NOMO-1 treated with DMSO at 0.1 percent for 48 hours (cell line): Measurements from ENCODE around the gene TPCN1.

Experiments used
- DNase-seq: peaks from one replicate; lab custom pipeline; 2025; ENCODE audit not compliant: unreplicated experiment; lab: John Stamatoyannopoulos, UW

Gene TPCN1

GRCh38 chr12:113222730-113223531 is 1.7 kb downstream of the TPCN1 start:
- peak; percentile 41 for DNase-seq

- no peak for DNase-seq
These were observed 3.7 kb downstream of the TPCN1 start for GRCh38 chr12:113224955-113225354.

- peak; percentile 12 for DNase-seq
These were observed 5.7 kb downstream of the TPCN1 start for GRCh38 chr12:113226696-113227568.

DNA sequence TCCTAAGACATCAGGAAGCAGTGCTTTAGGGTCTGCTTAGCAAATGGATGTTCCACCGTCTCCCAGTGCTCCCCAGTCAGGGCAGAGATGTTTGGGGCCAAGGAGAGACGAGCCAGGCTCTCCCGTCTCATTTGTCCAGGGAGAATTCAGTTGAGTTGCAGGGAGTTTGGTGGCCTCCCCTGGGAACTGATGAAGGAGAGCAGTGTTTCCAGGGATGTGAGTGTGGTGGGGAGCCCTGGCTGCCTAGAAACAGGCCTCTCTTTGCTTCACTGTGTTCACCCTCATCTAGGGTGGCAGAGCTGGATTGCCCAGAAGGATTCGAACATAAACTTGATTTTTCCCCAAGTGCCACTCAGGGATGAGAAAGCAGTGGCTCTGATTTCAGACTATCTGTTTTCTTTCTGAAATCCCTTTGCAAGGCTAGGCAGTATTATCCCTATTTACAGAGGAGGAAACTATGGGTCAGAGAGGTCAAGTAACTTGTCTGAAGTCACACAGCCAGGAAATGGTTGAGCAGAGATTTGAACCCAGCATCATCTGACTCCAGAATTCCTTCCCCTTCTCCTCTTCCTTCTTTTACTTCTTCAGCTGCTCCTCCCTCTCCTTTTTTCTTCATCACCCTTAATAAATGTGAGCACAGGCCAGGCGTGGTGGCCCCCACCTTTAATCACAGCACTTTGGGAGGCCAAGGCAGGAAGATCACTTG is 6.6 kb downstream of the TPCN1 start:
- no peak for DNase-seq

DNA sequence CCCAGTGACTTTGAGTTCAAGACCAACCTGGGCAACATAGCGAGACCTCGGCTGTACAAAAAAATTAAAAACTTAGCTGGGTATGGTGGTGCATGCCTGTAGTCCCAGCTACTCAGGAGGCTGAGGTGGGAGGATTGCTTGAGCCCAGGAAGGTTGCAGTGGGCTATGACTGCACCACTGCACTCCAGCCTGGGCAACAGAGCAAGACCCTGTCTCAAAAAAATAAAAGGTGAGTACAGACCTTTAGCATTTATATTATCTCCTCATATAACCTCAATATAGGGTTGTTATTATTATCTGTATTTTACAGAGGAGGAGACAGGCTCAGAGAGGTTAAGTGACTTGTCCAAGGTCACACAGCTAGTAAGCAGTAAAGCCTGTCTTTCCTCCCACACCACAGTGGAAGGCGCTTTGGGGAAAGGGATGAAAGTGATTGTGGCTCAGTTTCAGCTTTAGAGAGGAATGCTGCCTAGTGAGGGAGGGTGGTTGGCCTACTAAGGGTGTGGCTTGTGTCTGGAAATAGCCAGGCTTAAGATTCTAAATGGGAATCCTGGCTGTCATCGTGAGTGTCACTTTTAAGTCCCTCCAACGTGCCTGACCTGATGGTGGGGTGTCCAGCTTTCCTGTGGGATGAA is 7.2 kb downstream of the TPCN1 start:
- no peak for DNase-seq

- no peak for DNase-seq
These were observed 9.3 kb downstream of the TPCN1 start for GRCh38 chr12:113230315-113231234.

- DNase-seq: no peak
These were observed 10.2 kb downstream of the TPCN1 start for GRCh38 chr12:113231235-113232088.

- no peak for DNase-seq
These were observed 11.0 kb downstream of the TPCN1 start for GRCh38 chr12:113232089-113232839.

DNA sequence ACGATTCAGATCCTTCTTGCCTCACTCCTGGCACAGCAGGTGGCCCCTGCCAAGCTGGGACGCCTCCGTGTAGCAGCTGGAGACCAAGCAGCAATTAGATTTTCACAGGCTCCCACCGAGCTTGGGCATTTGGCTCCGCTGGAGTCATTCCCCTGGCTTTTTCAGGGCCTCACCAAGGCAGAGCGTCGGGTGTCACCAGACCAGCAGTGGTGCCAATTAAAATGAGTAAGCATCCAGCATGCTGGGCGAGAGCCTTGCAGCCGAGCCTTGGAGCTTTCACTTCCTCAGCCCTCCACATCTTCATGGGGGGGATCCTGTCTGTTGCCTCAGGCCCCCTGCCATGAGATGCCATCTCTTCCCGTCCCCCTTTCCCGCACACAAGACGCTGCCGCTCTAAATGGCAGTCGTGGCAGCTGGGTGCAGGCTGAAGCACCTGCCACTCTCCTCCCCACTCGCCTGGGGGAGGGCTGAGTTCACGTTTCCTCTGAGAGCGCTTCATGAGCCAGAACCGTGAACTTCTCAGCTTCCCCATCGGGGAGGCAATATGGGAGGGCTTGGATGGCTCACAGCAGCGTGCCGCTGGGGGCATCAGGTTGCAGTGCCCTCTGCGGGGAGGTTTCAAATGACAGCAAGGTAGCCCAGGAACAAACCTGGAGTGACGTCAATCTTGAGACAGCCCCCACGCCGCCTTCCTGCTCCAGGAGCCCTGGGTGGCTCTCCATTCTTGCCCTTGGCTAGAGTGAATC is 11.7 kb downstream of the TPCN1 start:
- peak; percentile 94 for DNase-seq

DNA sequence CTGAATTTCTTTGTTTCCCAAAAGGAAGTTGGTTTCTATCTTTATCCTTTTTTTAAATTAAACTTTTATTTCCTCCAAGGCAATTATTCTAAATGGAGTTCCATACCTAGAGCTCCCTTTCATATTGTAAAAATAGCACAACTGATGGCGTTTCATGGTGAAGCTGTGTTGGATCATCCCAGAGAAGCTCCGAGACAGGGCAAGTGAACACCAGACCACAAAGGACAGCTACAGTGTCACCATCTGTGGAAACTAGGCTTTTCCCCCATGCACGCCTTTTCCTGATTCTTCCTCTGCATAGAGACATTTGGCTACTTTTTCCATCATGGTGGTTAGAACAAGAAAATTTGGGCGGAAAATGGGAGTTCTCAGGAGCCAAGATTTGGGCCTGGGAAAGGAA is 12.7 kb downstream of the TPCN1 start:
- DNase-seq: no peak

DNA sequence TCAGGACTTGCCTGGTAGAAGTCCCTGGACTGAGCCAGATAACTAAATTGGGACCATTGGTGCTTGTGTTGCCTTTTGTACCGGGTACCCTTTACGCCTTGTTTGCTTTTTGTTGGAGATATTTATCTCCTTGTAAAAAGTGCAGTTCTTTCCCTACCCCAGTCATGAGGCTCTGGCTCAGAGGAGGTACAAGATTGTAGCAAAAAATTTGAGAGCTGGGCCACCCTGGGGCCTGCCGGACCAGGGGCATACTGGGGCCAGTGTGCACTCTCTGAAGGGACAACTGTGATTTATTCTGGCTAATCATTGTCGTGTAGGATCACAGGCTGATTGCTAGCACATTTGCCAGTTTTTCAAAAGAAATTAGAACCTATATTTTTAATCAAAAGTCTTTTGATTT is 13.2 kb downstream of the TPCN1 start:
- DNase-seq: no peak

GRCh38 chr12:113235976-113236375 is 14.7 kb downstream of the TPCN1 start:
- no peak for DNase-seq

- no peak for DNase-seq
These were observed 15.5 kb downstream of the TPCN1 start for GRCh38 chr12:113236539-113237399.

DNA sequence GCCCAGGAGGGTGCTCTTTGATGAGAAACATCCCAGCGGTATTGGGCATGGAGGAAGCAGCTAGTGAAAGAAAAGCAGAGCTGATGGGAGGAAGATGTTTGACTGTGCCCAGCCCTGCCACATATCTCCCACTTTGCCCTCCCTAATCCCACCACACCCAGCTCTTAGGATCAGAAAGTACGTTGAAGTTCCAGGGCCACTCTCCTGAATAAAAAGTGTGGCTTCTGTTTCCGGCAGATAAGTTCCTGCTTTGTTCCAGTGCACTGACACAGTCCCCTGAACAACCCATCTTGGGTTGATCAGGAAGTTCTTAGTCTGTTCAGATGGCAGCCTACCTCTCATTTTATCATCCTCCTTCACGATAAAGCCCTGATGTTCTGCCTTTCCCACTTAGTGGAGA is 16.5 kb downstream of the TPCN1 start:
- no peak for DNase-seq

DNA sequence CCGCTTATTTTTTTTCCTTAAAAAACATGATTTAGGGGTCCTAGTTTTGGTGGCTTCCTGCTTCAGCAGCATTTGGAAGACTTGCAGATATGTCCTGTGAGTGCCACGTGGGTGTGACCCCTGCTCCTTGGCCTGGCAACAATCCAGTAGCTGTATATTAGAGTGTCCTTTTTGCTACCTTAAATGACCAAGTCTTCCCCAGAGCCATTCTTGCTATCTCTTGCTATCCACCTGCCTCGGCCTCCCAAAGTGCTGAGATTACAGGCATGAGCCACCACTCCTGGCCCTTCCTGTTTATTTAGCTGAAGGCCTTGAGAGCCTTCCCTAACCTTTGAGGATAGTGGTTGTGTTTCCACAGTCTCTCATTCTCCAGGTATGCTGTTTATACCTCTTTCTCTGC is 17.0 kb downstream of the TPCN1 start:
- DNase-seq: no peak

DNA sequence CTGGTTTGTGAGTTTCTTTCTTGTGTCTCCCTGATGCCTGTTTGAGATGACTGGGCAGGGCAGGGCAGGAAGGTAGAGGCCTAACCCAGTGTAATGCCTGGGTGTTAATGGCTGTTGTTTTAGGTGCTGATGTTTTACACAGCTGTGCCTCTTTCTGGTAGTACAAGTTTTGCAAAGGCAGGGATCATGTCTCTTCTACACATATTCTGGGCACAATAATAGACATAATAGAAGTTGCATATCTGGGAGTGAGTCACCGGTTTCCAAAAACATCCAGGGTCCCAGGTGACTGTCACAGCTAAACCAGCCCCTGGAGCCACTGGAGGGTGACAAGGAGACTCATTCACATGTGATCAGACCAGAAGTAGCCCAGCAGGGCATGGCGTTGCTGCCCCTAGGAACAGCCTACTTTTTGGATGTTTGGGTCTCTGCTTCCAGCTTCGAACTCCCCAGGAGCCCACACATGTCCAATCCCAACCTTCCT is 18.1 kb downstream of the TPCN1 start:
- DNase-seq: no peak
